Kidney tubule cell (primary cell): ENCODE data around the gene MTM1.

ENCODE experiments used
- DNase-seq: peaks from one replicate; pipeline ENCODE4 v3.0.0-alpha.2; 2018; ENCODE audit warnings: low spot score

The MTM1 gene

GRCh38 chrX:150719621-150720020, 151.2 kb downstream of the MTM1 start:
- no peak for DNase-seq
